Posterior vena cava (tissue), 2 donors: ENCODE data around the gene POLD1. TPM values are rescaled to one million over a fixed set of nuclear protein-coding genes. Genes with fewer than 3 reads are reported as not detected.
"Not testable (repeated sequence)": the region's sequence is repeated elsewhere in the genome, so short reads cannot be mapped to it uniquely, and the experiment has no call there.

Source experiments
- DNase-seq: peaks from one replicate; pipeline ENCODE4 v3.0.0-alpha.2; 2020; ENCODE audit warnings: low spot score
- intact Hi-C, 2 donors: fragments of 100-400 bp; cut with DNase I; formaldehyde crosslinking; loops; one replicate each; pipeline versions ENCODE4 v1.14.1 to v1.14.2; 2022 to 2023
- total RNA-seq, 2 donors: library from RNA; stranded (reverse); fragmentation: NEBNext Ultra II Directional; extraction: Animal tissue kit (Norgen Biotek cat#: 25700); gene quantifications; one replicate each; pipeline ENCODE4 v1.2.1, GENCODE V29; 2021
- donor health status: DM: yes; HTN: yes; CAD: no.
- donor health status: DM: yes; HTN: yes; CAD: no.

Gene POLD1
- total RNA-seq, 2 donors from 2014 or later, result 10.4 to 12.3 TPM

DNA sequence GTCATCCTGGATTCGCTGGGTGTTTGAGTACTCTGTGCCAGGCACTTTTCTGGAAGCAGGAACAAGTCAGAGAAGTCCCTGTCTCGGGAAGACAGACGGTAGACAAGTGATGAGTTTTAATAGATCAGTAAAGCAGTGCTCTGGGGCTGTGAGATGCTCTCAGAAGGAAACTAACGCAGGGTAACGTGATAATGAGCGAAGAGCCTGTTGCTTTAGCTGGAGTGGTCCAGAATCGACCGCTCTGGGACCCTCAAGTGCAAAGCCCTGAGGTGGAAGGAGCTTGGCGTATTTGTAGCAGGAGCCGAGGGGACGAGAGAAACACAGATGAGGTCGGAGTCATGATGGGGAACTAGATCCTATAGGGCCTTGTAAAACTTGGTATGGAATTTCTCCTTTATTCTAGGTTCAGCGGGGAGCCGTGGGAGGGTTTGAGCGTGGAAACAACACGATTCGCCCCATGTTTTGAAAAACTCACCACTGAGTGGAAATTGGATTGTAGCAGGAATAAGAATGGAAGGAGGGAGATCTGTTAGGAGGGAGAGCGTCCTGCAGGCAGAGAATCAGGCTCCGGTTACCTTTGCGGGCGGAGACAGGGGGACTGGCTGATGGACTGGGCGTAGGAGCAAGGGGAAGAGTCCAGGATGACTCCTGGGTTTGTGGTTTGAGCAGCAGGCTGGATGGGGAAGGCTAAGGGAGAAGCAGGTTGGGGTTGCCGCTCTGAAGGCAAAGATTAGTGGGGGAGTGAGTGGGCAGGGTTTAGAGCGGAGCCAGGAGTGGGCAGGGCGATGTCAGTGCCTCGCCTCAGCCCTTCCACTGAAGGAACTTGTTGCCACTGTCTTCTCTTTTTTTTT lies 763 bp downstream of the POLD1 start:
- intact Hi-C loops, result no loop called here
- DNase-seq, result no peak

- no peak for DNase-seq
- intact Hi-C loops, result no loop called here
Measured at GRCh38 chr19:50387176-50387867, 3.2 kb downstream of the POLD1 start.

GRCh38 chr19:50387868-50388245 lies 3.7 kb downstream of the POLD1 start:
- intact Hi-C loops, result no loop called here

DNA sequence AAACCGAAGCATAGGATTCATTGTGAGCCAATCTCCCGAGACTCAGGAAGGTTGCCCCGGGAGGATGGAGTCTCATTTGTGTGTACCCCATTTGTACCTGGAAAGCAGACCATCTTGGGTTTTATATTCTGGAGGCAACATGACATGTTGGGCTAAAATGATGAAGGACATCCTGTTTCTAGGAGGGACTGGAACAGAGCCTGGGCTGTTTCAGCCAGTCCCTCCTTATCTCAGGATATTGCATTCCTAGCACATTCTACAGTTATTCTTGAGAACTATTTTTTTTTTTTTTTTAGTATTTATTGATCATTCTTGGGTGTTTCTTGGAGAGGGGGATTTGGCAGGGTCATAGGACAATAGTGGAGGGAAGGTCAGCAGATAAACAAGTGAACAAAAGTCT lies 6.1 kb downstream of the POLD1 start:
- DNase-seq, result not testable (repeated sequence)

More at GRCh38 chr19:50387868-50388245, 3.7 kb downstream of the POLD1 start:
- DNase-seq, result no peak

DNA sequence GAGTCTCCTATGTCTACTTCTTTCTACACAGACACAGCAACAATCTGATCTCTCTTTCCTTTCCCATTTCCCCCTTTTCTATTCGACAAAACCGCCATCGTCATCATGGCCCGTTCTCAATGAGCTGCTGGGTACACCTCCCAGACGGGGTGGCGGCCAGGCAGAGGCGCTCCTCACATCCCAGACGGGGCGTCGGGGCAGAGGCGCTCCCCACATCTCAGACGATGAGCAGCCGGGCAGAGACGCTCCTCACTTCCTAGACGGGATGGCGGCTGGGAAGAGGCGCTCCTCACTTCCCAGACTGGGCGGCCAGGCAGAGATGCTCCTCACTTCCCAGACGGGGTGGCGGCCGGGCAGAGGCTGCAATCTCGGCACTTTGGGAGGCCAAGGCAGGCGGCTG lies 6.8 kb downstream of the POLD1 start:
- intact Hi-C loops, DNase-seq: not testable (repeated sequence)

More for the DNA sequence above, 6.1 kb downstream of the POLD1 start:
- intact Hi-C loops, result not testable (repeated sequence)

GRCh38 chr19:50392759-50393158 lies 8.6 kb downstream of the POLD1 start:
- intact Hi-C loops, result no loop called here
- DNase-seq, result no peak

- DNase-seq, result no peak
- intact Hi-C loops, result no loop called here
Measured at GRCh38 chr19:50393589-50393988, 9.4 kb downstream of the POLD1 start.

DNA sequence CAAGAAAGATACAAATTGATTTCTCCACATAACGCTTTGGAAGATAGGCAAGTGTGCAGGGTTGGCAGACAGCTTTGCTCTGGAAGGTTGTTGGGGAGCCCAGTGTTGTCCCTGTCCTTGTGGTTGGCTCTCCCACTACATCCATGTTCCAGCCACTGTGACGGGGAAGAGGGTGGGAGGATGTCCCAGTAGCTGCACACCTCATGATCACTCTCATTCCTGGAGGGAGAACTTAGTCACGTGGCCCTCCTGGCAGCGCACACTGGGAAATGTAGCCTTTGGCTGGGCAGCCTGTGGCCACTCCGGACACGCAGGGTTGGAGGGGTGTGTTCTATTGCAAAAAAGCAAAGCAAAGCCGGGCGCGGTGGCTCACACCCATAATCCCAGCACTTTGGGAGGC lies 9.9 kb downstream of the POLD1 start:
- intact Hi-C loops, result no loop called here
- no peak for DNase-seq

DNA sequence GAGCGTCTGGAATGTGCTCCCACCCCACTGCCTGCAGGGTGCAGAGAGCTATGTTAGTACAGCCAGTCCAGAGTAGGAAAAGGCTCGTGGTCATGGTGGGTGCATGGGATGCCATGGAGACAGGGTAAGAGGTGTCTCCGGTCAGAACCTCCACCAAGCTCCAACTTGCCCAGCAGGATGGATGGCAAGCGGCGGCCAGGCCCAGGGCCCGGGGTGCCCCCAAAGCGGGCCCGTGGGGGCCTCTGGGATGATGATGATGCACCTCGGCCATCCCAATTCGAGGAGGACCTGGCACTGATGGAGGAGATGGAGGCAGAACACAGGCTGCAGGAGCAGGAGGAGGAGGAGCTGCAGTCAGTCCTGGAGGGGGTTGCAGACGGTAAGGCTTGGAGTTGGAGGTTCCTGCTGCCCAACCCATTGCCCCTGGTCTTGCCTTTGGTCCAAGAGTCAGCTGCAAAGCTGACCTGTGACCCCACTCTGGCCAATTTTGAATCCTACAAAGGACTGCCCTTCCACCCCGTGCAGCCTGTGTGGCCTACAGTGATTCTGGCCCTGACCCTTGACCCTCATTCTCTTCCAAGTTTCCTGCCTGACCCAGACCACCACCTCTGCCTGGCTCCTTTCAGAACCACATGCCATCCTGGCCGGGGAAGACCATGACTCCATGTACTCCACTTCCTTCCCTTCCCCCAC lies 14.7 kb downstream of the POLD1 start:
- intact Hi-C loops, result no loop called here
- DNase-seq, result no peak

- intact Hi-C loops, result no loop called here
- DNase-seq, result no peak
Measured at GRCh38 chr19:50399368-50399745, 15.2 kb downstream of the POLD1 start.

DNA sequence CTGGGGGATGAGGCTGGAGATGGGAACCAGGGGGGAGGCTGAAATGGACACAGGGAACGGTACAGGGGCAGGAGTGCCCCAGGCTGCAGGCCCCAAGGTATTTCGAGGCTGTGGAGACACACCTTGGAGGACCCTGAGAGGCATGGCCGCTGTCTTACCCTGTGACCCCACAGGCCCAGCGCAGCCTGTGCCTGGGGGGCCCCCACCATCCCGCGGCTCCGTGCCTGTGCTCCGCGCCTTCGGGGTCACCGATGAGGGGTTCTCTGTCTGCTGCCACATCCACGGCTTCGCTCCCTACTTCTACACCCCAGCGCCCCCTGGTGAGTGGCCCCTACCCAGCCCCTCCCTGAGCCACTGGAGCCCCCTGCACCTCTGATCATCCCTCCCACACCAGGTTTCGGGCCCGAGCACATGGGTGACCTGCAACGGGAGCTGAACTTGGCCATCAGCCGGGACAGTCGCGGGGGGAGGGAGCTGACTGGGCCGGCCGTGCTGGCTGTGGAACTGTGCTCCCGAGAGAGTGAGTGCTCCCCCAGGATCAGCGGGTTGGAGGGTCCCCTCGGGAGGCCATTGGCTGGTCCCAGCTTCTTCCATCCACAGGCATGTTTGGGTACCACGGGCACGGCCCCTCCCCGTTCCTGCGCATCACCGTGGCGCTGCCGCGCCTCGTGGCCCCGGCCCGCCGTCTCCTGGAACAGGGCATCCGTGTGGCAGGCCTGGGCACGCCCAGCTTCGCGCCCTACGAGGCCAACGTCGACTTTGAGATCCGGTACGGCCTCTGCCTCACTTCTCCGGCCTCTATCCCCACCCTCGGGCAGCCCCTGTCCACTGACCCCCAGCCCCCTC lies 17.7 kb downstream of the POLD1 start:
- no peak for DNase-seq
- intact Hi-C loops, result no loop called here

GRCh38 chr19:50402544-50403301 lies 18.6 kb downstream of the POLD1 start:
- DNase-seq, result no peak
- intact Hi-C loops, result no loop called here

- no peak for DNase-seq
- intact Hi-C loops, result no loop called here
Measured at GRCh38 chr19:50406156-50406820, 22.1 kb downstream of the POLD1 start.

DNA sequence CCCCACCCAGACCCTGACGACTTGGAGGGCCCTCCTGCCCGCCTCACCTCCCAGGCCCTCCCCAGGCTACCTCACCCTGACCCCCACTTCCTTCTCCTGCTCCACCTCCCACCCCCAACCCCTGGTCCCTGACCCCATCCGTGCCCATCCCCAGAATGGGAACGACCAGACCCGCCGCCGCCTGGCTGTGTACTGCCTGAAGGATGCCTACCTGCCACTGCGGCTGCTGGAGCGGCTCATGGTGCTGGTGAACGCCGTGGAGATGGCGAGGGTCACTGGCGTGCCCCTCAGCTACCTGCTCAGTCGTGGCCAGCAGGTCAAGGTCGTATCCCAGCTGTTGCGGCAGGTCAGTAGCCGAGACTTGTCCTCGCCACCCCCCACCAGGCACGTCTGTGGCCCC lies 22.7 kb downstream of the POLD1 start:
- DNase-seq, result no peak
- intact Hi-C loops, result no loop called here

GRCh38 chr19:50409347-50409746 lies 25.2 kb downstream of the POLD1 start:
- no peak for DNase-seq
- intact Hi-C loops, result no loop called here

DNA sequence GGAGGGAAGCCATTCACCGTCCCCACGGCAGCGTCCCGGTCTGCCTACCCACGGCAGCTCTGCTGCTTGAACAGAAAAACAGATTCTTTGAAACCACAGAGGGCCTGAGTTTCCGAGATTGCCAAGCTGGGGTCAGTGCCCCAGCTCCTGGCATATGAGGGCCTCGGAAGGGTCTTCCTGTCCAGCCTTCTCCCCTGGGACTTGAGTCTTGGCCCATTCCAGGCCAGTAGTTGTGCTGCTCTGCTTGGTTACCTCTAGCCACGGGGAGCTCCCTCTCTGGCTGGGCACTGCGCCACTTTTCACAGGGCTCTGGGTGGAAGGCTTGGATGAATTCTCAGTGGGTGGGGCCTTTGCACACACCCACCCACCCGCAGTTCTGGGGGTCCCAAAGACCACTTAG lies 26.0 kb downstream of the POLD1 start:
- no peak for DNase-seq
- intact Hi-C loops, result loop anchor here in 1 of 2 donors (10.0 kb wide), 1 partner anchor 45 kb away; the partner anchor contains the start of gene NAPSA

- intact Hi-C loops, result loop anchor here in 1 of 2 donors (10.0 kb wide), 1 partner anchor 48 kb away; the partner anchor contains the start of gene NAPSA
- no peak for DNase-seq
Measured at GRCh38 chr19:50412419-50412818, 28.3 kb downstream of the POLD1 start.

GRCh38 chr19:50413096-50413495 lies 28.9 kb downstream of the POLD1 start:
- no peak for DNase-seq
- intact Hi-C loops, result loop anchor here in 1 of 2 donors (10.0 kb wide), 1 partner anchor 48 kb away; the partner anchor contains the start of gene NAPSA
